PC-3 (cell line): ENCODE results near the gene SMARCAL1. TPM values are rescaled to one million over a fixed set of nuclear protein-coding genes. Genes with fewer than 3 reads are reported as not detected.

Experiments
- ATAC-seq: fragments of 200-7000 bp; cut with Tn5 transposase; 2 replicates; pipeline ENCODE4 v1.9.1; 2020; ENCODE audit warnings: mild to moderate bottlenecking, moderate library complexity
- BruUV-seq: library from RNA; stranded (reverse); fragments of 400-500 nt; replicated peaks from 2 replicates; lab custom pipeline; 2021; lab: Mats Ljungman, UMichigan
- CTCF ChIA-PET: fragments of 300-600 bp; sonication (Branson Sonifier 250); formaldehyde crosslinking; loops from one replicate; lab custom pipeline; 2022; ENCODE audit warnings: antibody characterized with exemption; lab: Charles Lee
- POLR2A ChIA-PET: fragments of 300-600 bp; sonication (Branson Sonifier 250); formaldehyde crosslinking; loops from one replicate; lab custom pipeline; 2022; ENCODE audit warnings: antibody characterized with exemption; ENCODE audit not compliant: unreplicated experiment; lab: Charles Lee
- DNase-seq: peaks from one replicate; pipeline ENCODE4 v3.0.0-alpha.2; 2015
- H2AFZ ChIP-seq: fragments of 300-600 bp; sonication (generic); 2 replicates; pipeline ENCODE4 v1.6.0; 2016; ENCODE audit warnings: antibody characterized with exemption, low read length
- H3F3A ChIP-seq: fragments of 300-600 bp; sonication (generic); one replicate; pipeline ENCODE4 v1.6.0; 2017; ENCODE audit warnings: antibody characterized with exemption, low read length, control low read depth, mild to moderate bottlenecking; ENCODE audit not compliant: unreplicated experiment
- H3K27ac ChIP-seq: fragments of 300-600 bp; sonication (generic); 2 replicates; pipeline ENCODE4 v1.5.1; 2016; ENCODE audit warnings: mild to moderate bottlenecking, low read length
- H3K27me3 ChIP-seq: fragments of 300-600 bp; sonication (generic); 2 replicates; pipeline ENCODE4 v1.6.1; 2016; ENCODE audit warnings: low read length, mixed read lengths
- H3K36me3 ChIP-seq: fragments of 300-600 bp; sonication (generic); 2 replicates; pipeline ENCODE4 v1.6.1; 2016; ENCODE audit warnings: low read depth, mixed run types, low read length, mixed read lengths
- H3K4me1 ChIP-seq: fragments of 300-600 bp; sonication (generic); 2 replicates; pipeline ENCODE4 v1.5.1; 2016; ENCODE audit warnings: low read length; ENCODE audit not compliant: insufficient read depth
- H3K4me2 ChIP-seq: fragments of 300-600 bp; sonication (generic); 2 replicates; pipeline ENCODE4 v1.6.0; 2016; ENCODE audit warnings: low read length
- H3K4me3 ChIP-seq: fragments of 300-600 bp; sonication (generic); 2 replicates; pipeline ENCODE4 v1.5.1; 2016; ENCODE audit warnings: mild to moderate bottlenecking, low read length, mixed read lengths
- H3K79me2 ChIP-seq: fragments of 300-600 bp; sonication (generic); 2 replicates; pipeline ENCODE4 v1.6.1; 2017; ENCODE audit warnings: low read length, mixed read lengths
- H3K9ac ChIP-seq: fragments of 300-600 bp; sonication (generic); 2 replicates; pipeline ENCODE4 v1.6.0; 2016; ENCODE audit warnings: mild to moderate bottlenecking, low read length
- H3K9me2 ChIP-seq: fragments of 300-600 bp; sonication (generic); replicated peaks from 2 replicates; pipeline ENCODE4 v1.6.1; 2016; ENCODE audit warnings: mixed run types, low read length, mixed read lengths
- H3K9me3 ChIP-seq: fragments of 300-600 bp; sonication (generic); 2 replicates; pipeline ENCODE4 v1.6.1; 2016; ENCODE audit warnings: low read length, mixed read lengths
- H4K20me1 ChIP-seq: fragments of 300-600 bp; sonication (generic); 2 replicates; pipeline ENCODE4 v1.6.1; 2016; ENCODE audit warnings: low read length, mixed read lengths
- CTCF ChIP-seq: fragments of 300-600 bp; sonication (generic); conservative IDR thresholded peaks from 2 replicates; pipeline ENCODE4 v1.5.1; 2017; ENCODE audit warnings: antibody characterized with exemption, low read depth, mild to moderate bottlenecking, low read length
- EZH2 ChIP-seq: fragments of 300-600 bp; sonication (generic); IDR thresholded peaks from one replicate; pipeline ENCODE4 v1.6.1; 2017; ENCODE audit warnings: antibody characterized with exemption, mild to moderate bottlenecking, low read length; ENCODE audit not compliant: unreplicated experiment
- EZH2phosphoT487 ChIP-seq: fragments of 300-600 bp; sonication (generic); IDR thresholded peaks from 2 replicates; pipeline ENCODE4 v1.6.1; 2018; ENCODE audit warnings: mild to moderate bottlenecking, antibody characterized with exemption, low read length, borderline replicate concordance
- intact Hi-C: fragments of 100-400 bp; cut with micrococcal nuclease; formaldehyde crosslinking; loops from 2 replicates; pipeline ENCODE4 v1.9.0; 2023
- total RNA-seq: library from RNA; depleted of rRNA; stranded (reverse); fragments of >200 nt; gene quantifications from 2 replicates; pipeline ENCODE4 v1.2.3, GENCODE V29; 2014

Gene SMARCAL1
- total RNA-seq, 1 experiment from 2014 or later = 8.3 TPM

DNA sequence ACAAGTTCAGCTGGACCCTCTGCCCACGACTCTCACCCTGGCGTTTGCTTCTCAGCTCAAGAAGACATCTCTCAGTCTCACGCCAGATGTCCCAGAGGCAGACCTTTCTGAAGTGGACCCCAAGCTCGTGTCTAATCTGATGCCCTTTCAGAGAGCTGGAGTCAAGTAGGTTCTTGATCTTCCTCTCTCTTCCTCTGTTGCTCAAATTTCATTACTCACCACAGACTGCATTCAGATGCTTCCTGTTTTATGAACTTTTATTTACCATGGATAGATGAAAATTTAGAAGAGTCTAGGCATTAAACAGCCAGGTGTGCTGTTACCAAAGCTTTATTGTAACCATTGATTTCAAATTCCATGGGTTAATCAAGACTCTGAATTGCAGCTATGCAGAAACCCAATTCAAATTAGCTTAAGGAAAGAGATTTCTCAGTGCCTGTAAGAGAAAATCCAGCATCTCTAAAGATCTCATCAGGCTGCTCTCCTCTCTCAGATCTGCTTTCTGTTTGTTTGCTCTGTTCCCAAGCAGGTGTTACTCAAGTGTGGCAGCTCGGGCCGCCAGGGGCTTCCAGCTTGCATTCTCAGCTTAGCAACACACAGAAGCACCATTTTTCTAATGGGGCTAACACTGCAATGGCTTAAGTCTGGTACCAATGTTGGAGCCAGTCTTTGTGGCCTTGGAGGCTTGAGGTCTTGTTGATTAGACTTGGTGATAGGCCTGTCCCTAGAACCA is 16.5 kb downstream of the SMARCAL1 start:
- Histone ChIP-seq H3K9me3 (no peaks in the 10 kb centered on the region), H3K9me2 (no peaks in the 10 kb centered on the region), H3K36me3 (peaks cover 17% of the 10 kb centered on the region), H3K27me3 (no peaks in the 10 kb centered on the region), H2AFZ (no peak overlapping the region), H3F3A (no peaks in the 10 kb centered on the region), H3K4me3 (no peak overlapping the region), H4K20me1 (no peaks in the 10 kb centered on the region), H3K9ac (no peak overlapping the region), H3K4me2 (no peak overlapping the region), H3K4me1 (peaks cover 12% of the 10 kb centered on the region), H3K27ac (no peak overlapping the region), H3K79me2 (no peaks in the 10 kb centered on the region)
- no TSS peak for BruUV-seq
- ChIA-PET CTCF (no interaction called here), POLR2A (no interaction called here)
- DNase-seq (no peak), ATAC-seq (no peak)
- intact Hi-C loops = no loop called here
- TF ChIP-seq EZH2 (no peak), EZH2phosphoT487 (no peak), CTCF (no peak)

DNA sequence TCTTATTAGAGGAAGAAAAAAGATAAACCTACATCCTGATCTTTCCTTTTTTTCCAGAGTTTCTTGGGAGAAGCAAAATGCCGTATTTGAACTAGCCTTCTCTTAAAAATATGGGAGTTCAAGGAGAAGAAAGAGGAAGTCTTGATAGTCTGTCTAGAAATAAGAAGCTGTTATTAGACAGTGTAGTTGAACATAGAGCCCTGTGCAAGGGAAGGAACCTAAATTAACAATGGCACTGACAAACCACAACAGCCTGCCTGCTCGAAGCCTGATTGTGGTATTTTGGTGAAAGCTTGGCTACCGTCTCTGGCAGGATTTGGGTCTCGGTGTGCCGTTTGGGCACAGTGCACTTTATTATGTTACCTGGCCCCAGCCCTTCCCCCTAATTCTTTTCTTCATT is 17.1 kb downstream of the SMARCAL1 start:
- Histone ChIP-seq H3K9me3 (no peaks in the 10 kb centered on the region), H3K36me3 (peaks cover 11% of the 10 kb centered on the region), H3K79me2 (no peaks in the 10 kb centered on the region), H3K27me3 (no peaks in the 10 kb centered on the region), H3K9ac (no peak overlapping the region), H3K27ac (no peak overlapping the region), H4K20me1 (no peaks in the 10 kb centered on the region), H3K4me1 (peaks cover 12% of the 10 kb centered on the region), H3F3A (no peaks in the 10 kb centered on the region), H3K4me2 (no peak overlapping the region), H3K4me3 (no peak overlapping the region), H2AFZ (no peak overlapping the region), H3K9me2 (no peaks in the 10 kb centered on the region)
- ATAC-seq (no peak), DNase-seq (no peak)
- BruUV-seq = no TSS peak
- TF ChIP-seq EZH2 (no peak), EZH2phosphoT487 (no peak), CTCF (no peak)
- CTCF ChIA-PET = no interaction called here
- POLR2A ChIA-PET = no interaction called here
- intact Hi-C loops = no loop called here

GRCh38 chr2:216430811-216431530 is 18.7 kb downstream of the SMARCAL1 start:
- no peaks in the 10 kb centered on the region for H3K9me2 ChIP-seq
- POLR2A ChIA-PET = no interaction called here

More at GRCh38 chr2:216430811-216431530, 18.7 kb downstream of the SMARCAL1 start:
- H3K27ac ChIP-seq = no peak overlapping the region
- no TSS peak for BruUV-seq
- H3K4me2 ChIP-seq = no peak overlapping the region
- no peaks in the 10 kb centered on the region for H3K79me2 ChIP-seq
- H3K27me3 ChIP-seq = no peaks in the 10 kb centered on the region
- intact Hi-C loops = no loop called here
- no peak for ATAC-seq
- no peaks in the 10 kb centered on the region for H3F3A ChIP-seq
- no peak overlapping the region for H3K4me3 ChIP-seq
- TF ChIP-seq EZH2 = no peak
- no peak for TF ChIP-seq EZH2phosphoT487
- no peak for TF ChIP-seq CTCF
- H3K4me1 ChIP-seq = peaks cover 12% of the 10 kb centered on the region
- H3K36me3 ChIP-seq = no peaks in the 10 kb centered on the region; the same call in none of the 2 replicates
- no peak for DNase-seq
- H4K20me1 ChIP-seq = no peaks in the 10 kb centered on the region
- H3K9ac ChIP-seq = no peak overlapping the region
- no peak overlapping the region for H2AFZ ChIP-seq
- CTCF ChIA-PET = interaction anchor here (0.6 kb wide), 1 partner anchor 75 kb away, joined by 6 read pairs; no protein-coding TSS in a partner anchor
- no peaks in the 10 kb centered on the region for H3K9me3 ChIP-seq
